ENCODE measurements around the gene CCDC149. TPM values are rescaled to one million over a fixed set of nuclear protein-coding genes. Genes with fewer than 3 reads are reported as not detected.
"Not testable (repeated sequence)": the region's sequence is repeated elsewhere in the genome, so short reads cannot be mapped to it uniquely, and the experiment has no call there.

The CCDC149 gene
- total RNA-seq, 1 donor from 2014 or later, result 21.5 TPM

DNA sequence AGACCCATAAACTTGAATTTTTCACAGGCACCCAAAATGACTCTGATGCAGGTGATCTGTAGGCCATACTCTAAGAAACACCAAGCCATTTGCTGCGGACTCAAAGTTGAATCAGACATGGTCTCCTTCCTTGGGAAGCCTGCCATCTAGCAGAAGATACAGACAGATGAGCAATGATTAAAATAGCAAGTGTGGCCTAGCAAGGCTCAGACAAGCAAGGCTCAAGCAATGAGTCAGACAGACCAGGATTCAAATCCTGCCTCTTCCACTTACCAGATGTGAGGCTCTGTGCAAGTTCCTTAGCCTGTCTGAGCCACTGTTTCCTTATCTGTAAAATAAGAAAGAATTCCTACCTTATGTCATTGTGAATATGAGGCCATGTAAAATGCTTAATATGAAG lies 2.3 kb downstream of the CCDC149 start:
- H3K36me3 Mint-ChIP-seq (ENCODE audit: low read depth), result peaks cover 18% of the 10 kb centered on the region
- no peak for DNase-seq (ENCODE audit: low spot score)
- TF ChIP-seq CTCF (IDR thresholded peaks at IDR 0.05), result no peak
- H3K4me3 Mint-ChIP-seq (ENCODE audit: unreplicated experiment), result no peak overlapping the region
- peaks cover 13% of the 10 kb centered on the region for H3K4me1 Mint-ChIP-seq (ENCODE audit: low read depth)
- H3K9me3 Mint-ChIP-seq (ENCODE audit: low read depth), result peaks cover 5% of the 10 kb centered on the region
- H3K27me3 Mint-ChIP-seq (ENCODE audit: low read depth), result no peaks in the 10 kb centered on the region
- H3K27ac Mint-ChIP-seq (ENCODE audit: unreplicated experiment), result no peak overlapping the region

GRCh38 chr4:24909606-24910005 lies 3.2 kb downstream of the CCDC149 start:
- not testable (repeated sequence) for H3K9me3 Mint-ChIP-seq (ENCODE audit: low read depth); H3K27me3 Mint-ChIP-seq (ENCODE audit: low read depth); DNase-seq (ENCODE audit: low spot score); H3K4me3 Mint-ChIP-seq (ENCODE audit: unreplicated experiment); H3K27ac Mint-ChIP-seq (ENCODE audit: unreplicated experiment)
- peaks cover 18% of the 10 kb centered on the region for H3K36me3 Mint-ChIP-seq (ENCODE audit: low read depth)
- H3K4me1 Mint-ChIP-seq (ENCODE audit: low read depth), result peaks cover 13% of the 10 kb centered on the region

DNA sequence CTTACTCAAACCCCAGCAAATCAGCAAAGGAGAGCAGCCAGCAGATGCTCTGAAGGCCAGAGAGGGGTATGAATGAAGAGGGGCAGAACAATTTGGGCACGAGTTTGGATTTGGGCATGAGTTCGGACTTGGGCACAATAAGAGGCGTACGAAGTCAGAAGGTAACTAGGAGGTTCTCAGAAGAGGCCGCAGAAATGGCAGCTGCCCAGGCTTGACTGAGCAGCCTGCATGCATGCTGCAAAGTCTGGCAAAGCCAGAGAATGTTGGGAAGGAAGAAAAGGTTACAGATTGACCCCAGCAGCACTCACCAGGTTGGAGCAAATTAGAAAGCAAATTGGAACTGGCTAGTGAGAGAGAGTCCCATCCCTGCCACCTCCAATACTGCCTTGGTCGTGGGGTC lies 15.2 kb downstream of the CCDC149 start:
- peaks cover 1% of the 10 kb centered on the region for H3K4me1 Mint-ChIP-seq (ENCODE audit: low read depth)
- no peaks in the 10 kb centered on the region for H3K36me3 Mint-ChIP-seq (ENCODE audit: low read depth)
- no peak overlapping the region for H3K4me3 Mint-ChIP-seq (ENCODE audit: unreplicated experiment)
- no peak for TF ChIP-seq CTCF (IDR thresholded peaks at IDR 0.05)
- no peaks in the 10 kb centered on the region for H3K9me3 Mint-ChIP-seq (ENCODE audit: low read depth)
- DNase-seq (ENCODE audit: low spot score), result no peak
- H3K27ac Mint-ChIP-seq (ENCODE audit: unreplicated experiment), result no peak overlapping the region
- no peaks in the 10 kb centered on the region for H3K27me3 Mint-ChIP-seq (ENCODE audit: low read depth)

GRCh38 chr4:24896977-24897376 lies 15.9 kb downstream of the CCDC149 start:
- no peaks in the 10 kb centered on the region for H3K36me3 Mint-ChIP-seq (ENCODE audit: low read depth)
- H3K4me1 Mint-ChIP-seq (ENCODE audit: low read depth), result peaks cover 4% of the 10 kb centered on the region
- no peak for TF ChIP-seq CTCF (IDR thresholded peaks at IDR 0.05)
- DNase-seq (ENCODE audit: low spot score), result no peak
- no peak overlapping the region for H3K27ac Mint-ChIP-seq (ENCODE audit: unreplicated experiment)
- H3K27me3 Mint-ChIP-seq (ENCODE audit: low read depth), result no peaks in the 10 kb centered on the region
- H3K4me3 Mint-ChIP-seq (ENCODE audit: unreplicated experiment), result no peak overlapping the region
- H3K9me3 Mint-ChIP-seq (ENCODE audit: low read depth), result no peaks in the 10 kb centered on the region

DNA sequence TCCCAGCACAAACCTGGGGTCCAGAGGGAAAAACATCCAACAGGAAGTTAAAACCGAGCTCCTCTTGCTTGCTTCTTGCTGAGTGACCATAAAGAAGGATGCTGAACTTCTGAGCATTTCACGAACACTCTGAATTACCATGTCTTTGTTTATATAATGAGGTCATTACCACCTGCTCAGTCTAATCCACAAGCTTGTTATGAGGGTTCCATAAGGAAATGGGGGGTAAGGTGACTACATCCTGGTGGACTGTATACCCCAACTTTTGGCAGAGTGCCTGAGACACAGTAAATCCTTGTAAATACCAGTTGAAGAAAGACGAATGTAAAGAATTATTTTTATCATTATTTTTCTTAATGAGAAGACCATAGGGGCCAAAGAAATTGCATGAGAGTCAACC lies 16.8 kb downstream of the CCDC149 start:
- H3K9me3 Mint-ChIP-seq (ENCODE audit: low read depth), result no peaks in the 10 kb centered on the region
- no peak overlapping the region for H3K27ac Mint-ChIP-seq (ENCODE audit: unreplicated experiment)
- no peak for TF ChIP-seq CTCF (IDR thresholded peaks at IDR 0.05)
- H3K4me3 Mint-ChIP-seq (ENCODE audit: unreplicated experiment), result no peak overlapping the region
- DNase-seq (ENCODE audit: low spot score), result no peak
- H3K36me3 Mint-ChIP-seq (ENCODE audit: low read depth), result peaks cover 2% of the 10 kb centered on the region
- H3K27me3 Mint-ChIP-seq (ENCODE audit: low read depth), result no peaks in the 10 kb centered on the region
- peaks cover 4% of the 10 kb centered on the region for H3K4me1 Mint-ChIP-seq (ENCODE audit: low read depth)

- Mint-ChIP-seq H3K9me3 (ENCODE audit: low read depth) (no peaks in the 10 kb centered on the region), H3K27ac (ENCODE audit: unreplicated experiment) (no peak overlapping the region), H3K4me1 (ENCODE audit: low read depth) (peaks cover 4% of the 10 kb centered on the region)
Measured at GRCh38 chr4:24895461-24895860, 17.4 kb downstream of the CCDC149 start.

More at GRCh38 chr4:24895461-24895860, 17.4 kb downstream of the CCDC149 start:
- Mint-ChIP-seq H3K4me3 (ENCODE audit: unreplicated experiment) (no peak overlapping the region), H3K27me3 (ENCODE audit: low read depth) (no peaks in the 10 kb centered on the region), H3K36me3 (ENCODE audit: low read depth) (peaks cover 5% of the 10 kb centered on the region)
- no peak for DNase-seq (ENCODE audit: low spot score)
- TF ChIP-seq CTCF (IDR thresholded peaks at IDR 0.05), result no peak
